OCI-LY1 (cell line): ENCODE measurements around the gene GNAI1.

ENCODE experiments used
- H2AFZ ChIP-seq: fragments of 200-600 bp; sonication (generic), shearing (Covaris generic); 2 replicates; pipeline ENCODE4 v1.6.0; 2014; ENCODE audit warnings: antibody characterized with exemption, mild to moderate bottlenecking, low read length
- H3F3A ChIP-seq: fragments of 200-600 bp; sonication (generic), shearing (Covaris generic); 2 replicates; pipeline ENCODE4 v1.6.0; 2014; ENCODE audit warnings: mild to moderate bottlenecking, antibody characterized with exemption, low read length, moderate library complexity; ENCODE audit not compliant: insufficient read depth
- H3K27ac ChIP-seq: fragments of 200-600 bp; sonication (generic); 2 replicates; pipeline ENCODE4 v1.5.1; 2014; ENCODE audit warnings: low read length, mixed run types, mild to moderate bottlenecking, low read depth; ENCODE audit not compliant: poor library complexity, severe bottlenecking
- H3K27me3 ChIP-seq: fragments of 200-600 bp; sonication (generic); 2 replicates; pipeline ENCODE4 v1.6.0; 2014; ENCODE audit warnings: antibody characterized with exemption, mild to moderate bottlenecking, low read length, moderate library complexity; ENCODE audit not compliant: insufficient read depth
- H3K36me3 ChIP-seq: fragments of 200-600 bp; sonication (generic); 2 replicates; pipeline ENCODE4 v1.6.1; 2014; ENCODE audit warnings: mild to moderate bottlenecking, antibody characterized with exemption, low read length, moderate library complexity, mixed read lengths; ENCODE audit not compliant: insufficient read depth
- H3K4me1 ChIP-seq: fragments of 200-600 bp; sonication (generic); 2 replicates; pipeline ENCODE4 v1.5.1; 2014; ENCODE audit warnings: mild to moderate bottlenecking, low read length, moderate library complexity; ENCODE audit not compliant: insufficient read depth, severe bottlenecking
- H3K4me2 ChIP-seq: fragments of 200-600 bp; sonication (generic), shearing (Covaris generic); 2 replicates; pipeline ENCODE4 v1.6.1; 2014; ENCODE audit warnings: low read length
- H3K4me3 ChIP-seq: fragments of 200-600 bp; sonication (generic); 2 replicates; pipeline ENCODE4 v1.5.1; 2014; ENCODE audit warnings: low read length, low read depth, mild to moderate bottlenecking, mixed read lengths; ENCODE audit not compliant: poor library complexity, severe bottlenecking
- H3K79me2 ChIP-seq: fragments of 200-600 bp; shearing (Covaris generic); 2 replicates; pipeline ENCODE4 v1.6.1; 2016; ENCODE audit warnings: mixed run types, low read length, mixed read lengths; ENCODE audit not compliant: insufficient read depth
- H3K9ac ChIP-seq: fragments of 200-600 bp; sonication (generic), shearing (Covaris generic); 2 replicates; pipeline ENCODE4 v1.6.1; 2014; ENCODE audit warnings: mild to moderate bottlenecking, low read length, mixed read lengths
- H3K9me2 ChIP-seq: fragments of 200-600 bp; sonication (generic), shearing (Covaris generic); 2 replicates; pipeline ENCODE4 v1.6.1; 2014; ENCODE audit warnings: low read depth, mild to moderate bottlenecking, low read length, mixed read lengths
- H3K9me3 ChIP-seq: fragments of 200-600 bp; shearing (Covaris generic); 2 replicates; pipeline ENCODE4 v1.6.1; 2014; ENCODE audit warnings: low read length, mixed read lengths
- H4K20me1 ChIP-seq: fragments of 200-600 bp; sonication (generic), shearing (Covaris generic); 2 replicates; pipeline ENCODE4 v1.6.0; 2016; ENCODE audit warnings: mild to moderate bottlenecking, low read length; ENCODE audit not compliant: insufficient read depth
- EZH2 ChIP-seq: fragments of 200-600 bp; sonication (generic), shearing (Covaris generic); IDR thresholded peaks from 2 replicates; pipeline ENCODE4 v1.8.0; 2017; ENCODE audit warnings: borderline replicate concordance, mixed run types, mild to moderate bottlenecking, antibody characterized with exemption, low read length, moderate library complexity, mixed read lengths
- TF ChIP-seq, protein P1 (sequence below): fragments of 200-600 bp; sonication (generic), shearing (Covaris generic); IDR thresholded peaks from 2 replicates; pipeline ENCODE4 v1.5.1; 2017; ENCODE audit warnings: mild to moderate bottlenecking, antibody characterized with exemption, low read length, moderate library complexity, mixed read lengths

The GNAI1 gene

DNA sequence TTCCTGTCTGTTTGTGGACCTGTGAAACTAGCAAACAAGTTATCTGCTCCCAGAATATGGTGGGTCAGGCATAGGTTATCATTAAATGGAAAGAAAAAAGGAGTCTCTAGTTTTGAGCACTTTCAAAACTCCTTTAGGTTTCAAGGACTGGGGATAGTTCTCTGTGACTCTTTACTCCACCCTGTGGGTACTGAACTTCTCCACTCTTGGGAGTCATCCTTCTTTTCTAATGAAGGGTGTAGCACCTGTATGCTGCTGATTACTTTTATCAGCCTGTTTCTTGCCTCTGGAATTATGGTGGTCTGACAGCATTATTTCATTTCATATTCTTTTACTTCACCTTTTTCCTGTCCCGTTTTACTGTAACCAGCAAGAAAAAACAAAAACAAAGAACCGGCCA is 6.7 kb downstream of the GNAI1 start:
- no peaks in the 10 kb centered on the region for H3K36me3 ChIP-seq
- H3K9me3 ChIP-seq: no peaks in the 10 kb centered on the region
- H3K4me2 ChIP-seq: no peak overlapping the region
- no peaks in the 10 kb centered on the region for H3F3A ChIP-seq
- H3K9ac ChIP-seq: no peak overlapping the region
- no peaks in the 10 kb centered on the region for H3K9me2 ChIP-seq
- no peak overlapping the region for H2AFZ ChIP-seq
- no peaks in the 10 kb centered on the region for H3K27me3 ChIP-seq
- H4K20me1 ChIP-seq: no peaks in the 10 kb centered on the region
- H3K79me2 ChIP-seq: no peaks in the 10 kb centered on the region
- H3K27ac ChIP-seq: no peak overlapping the region
- H3K4me3 ChIP-seq: no peak overlapping the region
- no peak for TF ChIP-seq EZH2
- TF ChIP-seq, protein P1, sequence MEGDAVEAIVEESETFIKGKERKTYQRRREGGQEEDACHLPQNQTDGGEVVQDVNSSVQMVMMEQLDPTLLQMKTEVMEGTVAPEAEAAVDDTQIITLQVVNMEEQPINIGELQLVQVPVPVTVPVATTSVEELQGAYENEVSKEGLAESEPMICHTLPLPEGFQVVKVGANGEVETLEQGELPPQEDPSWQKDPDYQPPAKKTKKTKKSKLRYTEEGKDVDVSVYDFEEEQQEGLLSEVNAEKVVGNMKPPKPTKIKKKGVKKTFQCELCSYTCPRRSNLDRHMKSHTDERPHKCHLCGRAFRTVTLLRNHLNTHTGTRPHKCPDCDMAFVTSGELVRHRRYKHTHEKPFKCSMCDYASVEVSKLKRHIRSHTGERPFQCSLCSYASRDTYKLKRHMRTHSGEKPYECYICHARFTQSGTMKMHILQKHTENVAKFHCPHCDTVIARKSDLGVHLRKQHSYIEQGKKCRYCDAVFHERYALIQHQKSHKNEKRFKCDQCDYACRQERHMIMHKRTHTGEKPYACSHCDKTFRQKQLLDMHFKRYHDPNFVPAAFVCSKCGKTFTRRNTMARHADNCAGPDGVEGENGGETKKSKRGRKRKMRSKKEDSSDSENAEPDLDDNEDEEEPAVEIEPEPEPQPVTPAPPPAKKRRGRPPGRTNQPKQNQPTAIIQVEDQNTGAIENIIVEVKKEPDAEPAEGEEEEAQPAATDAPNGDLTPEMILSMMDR: no peak
- H3K4me1 ChIP-seq: no peaks in the 10 kb centered on the region

- H3F3A ChIP-seq: no peaks in the 10 kb centered on the region
- no peaks in the 10 kb centered on the region for H3K9me2 ChIP-seq
- no peak overlapping the region for H3K27ac ChIP-seq
- no peak overlapping the region for H3K4me3 ChIP-seq
- H3K36me3 ChIP-seq: no peaks in the 10 kb centered on the region
- no peak overlapping the region for H3K4me2 ChIP-seq
- TF ChIP-seq, protein P1: no peak
- no peak for TF ChIP-seq EZH2
- no peaks in the 10 kb centered on the region for H3K79me2 ChIP-seq
- no peaks in the 10 kb centered on the region for H3K27me3 ChIP-seq
- no peak overlapping the region for H2AFZ ChIP-seq
- no peaks in the 10 kb centered on the region; the same call in 1 of the 2 replicates for H4K20me1 ChIP-seq
- H3K9ac ChIP-seq: no peak overlapping the region
- H3K4me1 ChIP-seq: no peaks in the 10 kb centered on the region
- no peaks in the 10 kb centered on the region for H3K9me3 ChIP-seq
These were observed 8.4 kb downstream of the GNAI1 start for GRCh38 chr7:80142853-80143580.

DNA sequence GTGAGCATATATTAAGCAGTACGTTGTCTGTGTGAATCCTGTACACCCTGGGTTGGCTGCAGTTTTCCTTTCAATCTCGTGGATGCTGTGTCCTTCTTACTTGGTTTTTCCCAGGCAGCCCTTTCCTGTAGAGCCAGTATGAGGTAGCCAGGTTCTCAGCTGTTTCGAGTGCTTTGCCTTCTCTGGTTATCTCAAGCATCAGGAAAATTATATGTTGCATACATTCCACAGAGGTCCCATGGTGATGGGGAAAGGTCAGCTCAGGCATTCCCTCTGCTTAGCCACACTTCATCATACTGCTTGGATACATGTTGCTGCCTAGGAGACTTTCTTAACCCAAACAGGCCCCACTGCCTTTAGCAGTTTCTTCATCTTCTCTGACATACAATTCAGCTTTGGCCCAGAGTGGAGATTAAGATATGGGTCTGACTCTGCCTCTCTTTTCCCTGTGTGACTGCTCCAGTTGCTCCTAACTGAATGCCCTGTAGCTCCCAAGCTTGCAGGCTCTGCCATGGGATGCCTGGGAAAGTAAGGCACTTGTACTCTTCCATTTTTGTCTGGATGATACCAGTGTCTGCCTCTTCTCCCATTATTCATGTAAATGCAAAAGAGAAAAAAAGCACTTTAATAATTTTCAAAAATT is 11.3 kb downstream of the GNAI1 start:
- no peaks in the 10 kb centered on the region for H3F3A ChIP-seq
- no peaks in the 10 kb centered on the region for H3K79me2 ChIP-seq
- no peak overlapping the region for H3K27ac ChIP-seq
- no peaks in the 10 kb centered on the region for H3K9me2 ChIP-seq
- H3K4me2 ChIP-seq: no peak overlapping the region
- TF ChIP-seq, protein P1: no peak
- no peak for TF ChIP-seq EZH2
- no peaks in the 10 kb centered on the region for H3K27me3 ChIP-seq
- H3K9me3 ChIP-seq: no peaks in the 10 kb centered on the region
- no peak overlapping the region for H3K9ac ChIP-seq
- H3K4me1 ChIP-seq: no peaks in the 10 kb centered on the region
- H4K20me1 ChIP-seq: no peaks in the 10 kb centered on the region; the same call in 1 of the 2 replicates
- no peak overlapping the region for H2AFZ ChIP-seq
- no peaks in the 10 kb centered on the region for H3K36me3 ChIP-seq
- H3K4me3 ChIP-seq: no peak overlapping the region
